ENCODE data around the gene DUSP22. TPM values are rescaled to one million over a fixed set of nuclear protein-coding genes. Genes with fewer than 3 reads are reported as not detected.
A peak's percentile ranks its signal among the peaks of the same experiment; 100 is the strongest.

Gene DUSP22
- total and polyA plus RNA-seq, 4 donors, result 23.0 to 65.8 (median 49.3) TPM

- DNase-seq (peak in 1 of 2 donors; percentile 40), ATAC-seq (ENCODE audit: low FRiP score) (no peak)
- peaks cover 8% of the 10 kb centered on the region for H3K9me3 ChIP-seq (ENCODE audit: control insufficient read depth, low read length)
- 87 to 88% methylated on average over 12 of the region's 12 CpGs for WGBS, 2 donors
- intact Hi-C loops (cut with DNase I), result no loop called here
- H3K4me3 ChIP-seq (ENCODE audit: low read length in 2 of 2), result no peak overlapping the region
- H3K4me1 ChIP-seq (ENCODE audit: control insufficient read depth in 1 of 2, insufficient read depth in 2 of 2, low read length in 2 of 2), result no peaks in the 10 kb centered on the region
- H3K27me3 ChIP-seq (ENCODE audit: control insufficient read depth in 1 of 2, insufficient read depth in 2 of 2, low read length in 1 of 2), result no peaks in the 10 kb centered on the region
- H3K36me3 ChIP-seq (ENCODE audit: control insufficient read depth in 1 of 2, insufficient read depth in 2 of 2, low read length in 1 of 2), result no peaks in the 10 kb centered on the region
- no peak overlapping the region for H3K27ac ChIP-seq (ENCODE audit: low read depth in 1 of 2, low read length in 2 of 2)
These were observed 71.0 kb downstream of the DUSP22 start for GRCh38 chr6:363291-363690.

GRCh38 chr6:363909-364308, 71.6 kb downstream of the DUSP22 start:
- Histone ChIP-seq H3K4me1 (ENCODE audit: control insufficient read depth in 1 of 2, insufficient read depth in 2 of 2, low read length in 2 of 2) (no peaks in the 10 kb centered on the region), H3K4me3 (ENCODE audit: low read length in 2 of 2) (no peak overlapping the region), H3K9me3 (ENCODE audit: control insufficient read depth, low read length) (peaks cover 8% of the 10 kb centered on the region), H3K36me3 (ENCODE audit: control insufficient read depth in 1 of 2, insufficient read depth in 2 of 2, low read length in 1 of 2) (no peaks in the 10 kb centered on the region), H3K27me3 (ENCODE audit: control insufficient read depth in 1 of 2, insufficient read depth in 2 of 2, low read length in 1 of 2) (no peaks in the 10 kb centered on the region), H3K27ac (ENCODE audit: low read depth in 1 of 2, low read length in 2 of 2) (no peak overlapping the region)
- intact Hi-C loops (cut with DNase I), result no loop called here
- peak; percentile 46 to 59 for DNase-seq
- 89 to 90% methylated on average over 13 of the region's 13 CpGs for WGBS, 2 donors
- ATAC-seq (ENCODE audit: low FRiP score), result no peak

GRCh38 chr6:364609-365540, 72.6 kb downstream of the DUSP22 start:
- ATAC-seq (ENCODE audit: low FRiP score) (no peak), DNase-seq (peak; percentile 30 to 67)
- no peak overlapping the region for H3K4me3 ChIP-seq (ENCODE audit: low read length in 2 of 2)
- no peaks in the 10 kb centered on the region for H3K36me3 ChIP-seq (ENCODE audit: control insufficient read depth in 1 of 2, insufficient read depth in 2 of 2, low read length in 1 of 2)
- 71% methylated on average over 11 of the region's 11 CpGs for WGBS, 2 donors
- peaks cover 8% of the 10 kb centered on the region for H3K9me3 ChIP-seq (ENCODE audit: control insufficient read depth, low read length)
- H3K4me1 ChIP-seq (ENCODE audit: control insufficient read depth in 1 of 2, insufficient read depth in 2 of 2, low read length in 2 of 2), result no peaks in the 10 kb centered on the region
- H3K27ac ChIP-seq (ENCODE audit: low read depth in 1 of 2, low read length in 2 of 2), result no peak overlapping the region
- no peaks in the 10 kb centered on the region for H3K27me3 ChIP-seq (ENCODE audit: control insufficient read depth in 1 of 2, insufficient read depth in 2 of 2, low read length in 1 of 2)
- intact Hi-C loops (cut with DNase I), result no loop called here

- Histone ChIP-seq H3K27ac (ENCODE audit: low read depth in 1 of 2, low read length in 2 of 2) (no peak overlapping the region), H3K9me3 (ENCODE audit: control insufficient read depth, low read length) (peaks cover 8% of the 10 kb centered on the region), H3K27me3 (ENCODE audit: control insufficient read depth in 1 of 2, insufficient read depth in 2 of 2, low read length in 1 of 2) (no peaks in the 10 kb centered on the region), H3K4me1 (ENCODE audit: control insufficient read depth in 1 of 2, insufficient read depth in 2 of 2, low read length in 2 of 2) (no peaks in the 10 kb centered on the region), H3K36me3 (ENCODE audit: control insufficient read depth in 1 of 2, insufficient read depth in 2 of 2, low read length in 1 of 2) (no peaks in the 10 kb centered on the region), H3K4me3 (ENCODE audit: low read length in 2 of 2) (no peak overlapping the region)
- intact Hi-C loops (cut with DNase I), result no loop called here
- 75 to 78% methylated on average over 6 of the region's 6 CpGs for WGBS, 2 donors
- ATAC-seq (ENCODE audit: low FRiP score), result no peak
- peak; percentile 37 to 42 for DNase-seq
These were observed 73.5 kb downstream of the DUSP22 start for GRCh38 chr6:365835-366234.

GRCh38 chr6:366389-367297, 74.4 kb downstream of the DUSP22 start:
- no peaks in the 10 kb centered on the region for H3K27me3 ChIP-seq (ENCODE audit: control insufficient read depth in 1 of 2, insufficient read depth in 2 of 2, low read length in 1 of 2)
- peaks cover 6% of the 10 kb centered on the region for H3K9me3 ChIP-seq (ENCODE audit: control insufficient read depth, low read length)
- H3K27ac ChIP-seq (ENCODE audit: low read depth in 1 of 2, low read length in 2 of 2), result no peak overlapping the region
- no peaks in the 10 kb centered on the region for H3K36me3 ChIP-seq (ENCODE audit: control insufficient read depth in 1 of 2, insufficient read depth in 2 of 2, low read length in 1 of 2)
- 64% methylated on average over 19 of the region's 19 CpGs for WGBS, 2 donors
- H3K4me3 ChIP-seq (ENCODE audit: low read length in 2 of 2), result no peak overlapping the region
- no peaks in the 10 kb centered on the region for H3K4me1 ChIP-seq (ENCODE audit: control insufficient read depth in 1 of 2, insufficient read depth in 2 of 2, low read length in 2 of 2)
- ATAC-seq (ENCODE audit: low FRiP score) (peak; percentile 23), DNase-seq (peak; percentile 46 to 68)
- intact Hi-C loops (cut with DNase I), result no loop called here

- H3K4me1 ChIP-seq (ENCODE audit: control insufficient read depth in 1 of 2, insufficient read depth in 2 of 2, low read length in 2 of 2), result no peaks in the 10 kb centered on the region
- H3K4me3 ChIP-seq (ENCODE audit: low read length in 2 of 2), result no peak overlapping the region
- no peak overlapping the region for H3K27ac ChIP-seq (ENCODE audit: low read depth in 1 of 2, low read length in 2 of 2)
- 81 to 82% methylated on average over 8 of the region's 8 CpGs for WGBS, 2 donors
- peak in 1 of 2 donors; percentile 3 for DNase-seq
- H3K27me3 ChIP-seq (ENCODE audit: control insufficient read depth in 1 of 2, insufficient read depth in 2 of 2, low read length in 1 of 2), result no peaks in the 10 kb centered on the region
- intact Hi-C loops (cut with DNase I), result no loop called here
- H3K36me3 ChIP-seq (ENCODE audit: control insufficient read depth in 1 of 2, insufficient read depth in 2 of 2, low read length in 1 of 2), result no peaks in the 10 kb centered on the region
- peaks cover 6% of the 10 kb centered on the region for H3K9me3 ChIP-seq (ENCODE audit: control insufficient read depth, low read length)
- ATAC-seq (ENCODE audit: low FRiP score), result no peak
These were observed 75.1 kb downstream of the DUSP22 start for GRCh38 chr6:367298-367794.

- no peaks in the 10 kb centered on the region for H3K36me3 ChIP-seq (ENCODE audit: control insufficient read depth in 1 of 2, insufficient read depth in 2 of 2, low read length in 1 of 2)
- H3K4me1 ChIP-seq (ENCODE audit: control insufficient read depth in 1 of 2, insufficient read depth in 2 of 2, low read length in 2 of 2), result no peaks in the 10 kb centered on the region
- intact Hi-C loops (cut with DNase I), result no loop called here
- no peak for ATAC-seq (ENCODE audit: low FRiP score)
- H3K4me3 ChIP-seq (ENCODE audit: low read length in 2 of 2), result no peak overlapping the region
- WGBS, 2 donors, result 78% methylated on average over 17 of the region's 17 CpGs
- DNase-seq, result peak; percentile 39 to 63
- no peaks in the 10 kb centered on the region for H3K27me3 ChIP-seq (ENCODE audit: control insufficient read depth in 1 of 2, insufficient read depth in 2 of 2, low read length in 1 of 2)
- no peak overlapping the region for H3K27ac ChIP-seq (ENCODE audit: low read depth in 1 of 2, low read length in 2 of 2)
- peaks cover 5% of the 10 kb centered on the region for H3K9me3 ChIP-seq (ENCODE audit: control insufficient read depth, low read length)
These were observed 75.8 kb downstream of the DUSP22 start for GRCh38 chr6:367891-368630.
